HepG2 (cell line): ENCODE measurements around the gene EEFSEC. TPM values are rescaled to one million over a fixed set of nuclear protein-coding genes. Genes with fewer than 3 reads are reported as not detected.

ENCODE experiments used
- ATAC-seq: fragments of 200-7000 bp; cut with Tn5 transposase; 3 replicates; pipeline ENCODE4 v1.9.1; 2020; ENCODE audit warnings: mild to moderate bottlenecking, moderate library complexity
- BruUV-seq: library from RNA; stranded (reverse); fragments of 400-500 nt; replicated peaks from 2 replicates; lab custom pipeline; 2021; lab: Mats Ljungman, UMichigan
- CTCF ChIA-PET: fragments of 300-600 bp; formaldehyde crosslinking; extraction: SDS; loops from one replicate; lab custom pipeline; 2021; ENCODE audit warnings: low total read pairs, inconsistent platforms, low intra/inter-chr PET ratio; lab: Yijun Ruan, JAX
- POLR2A ChIA-PET: fragments of 350-600 bp; sonication (Branson Sonifier 250); formaldehyde crosslinking; loops from one replicate; lab custom pipeline; 2020; ENCODE audit warnings: antibody characterized with exemption, inconsistent platforms; lab: Yijun Ruan, JAX
- DNase-seq: peaks from one replicate; pipeline ENCODE4 v3.0.0-alpha.2; 2015; ENCODE audit warnings: low spot score
- FAIRE-seq: peaks from 3 replicates; lab custom pipeline; 2011; peaks lifted over from hg19 to GRCh38; lab: Jason Lieb, UNC
- H2AFZ ChIP-seq: one replicate; pipeline ENCODE4 v1.6.1; 2011; ENCODE audit warnings: low read length, inconsistent platforms
- H3K27ac ChIP-seq: fragments of 300-600 bp; 3 replicates; pipeline ENCODE4 v1.8.0; 2011; ENCODE audit warnings: mixed run types, mild to moderate bottlenecking, mixed read lengths, low read length, inconsistent platforms; ENCODE audit not compliant: insufficient read depth; ENCODE audit errors: extremely low read length
- H3K27me3 ChIP-seq, 2 experiments: fragments of 200-600 bp in 1 of 2; 2 replicates in 1 of 2; 3 replicates in 1 of 2; pipeline versions ENCODE4 v1.6.0 to v1.8.0; 2011; ENCODE audit warnings: low read length in 2 of 2, mild to moderate bottlenecking in 2 of 2, moderate library complexity in 2 of 2, inconsistent platforms in 1 of 2; ENCODE audit not compliant: insufficient read depth in 2 of 2, control insufficient read depth in 1 of 2
- H3K36me3 ChIP-seq, 2 experiments: fragments of 200-600 bp in 1 of 2; replicated peaks in 1 of 2; 2 replicates in 1 of 2; 3 replicates in 1 of 2; pipeline versions ENCODE4 v1.5.1 to v1.8.0; 2011; ENCODE audit warnings: low read length in 2 of 2, inconsistent platforms in 1 of 2; ENCODE audit not compliant: insufficient read depth in 2 of 2, control insufficient read depth in 1 of 2
- H3K4me1 ChIP-seq: 2 replicates; pipeline ENCODE4 v1.5.1; 2012; ENCODE audit warnings: low read length, inconsistent platforms; ENCODE audit not compliant: insufficient read depth
- H3K4me2 ChIP-seq: 2 replicates; pipeline ENCODE4 v1.6.0; 2011; ENCODE audit warnings: low read depth, low read length, inconsistent platforms
- H3K4me3 ChIP-seq, 3 experiments: fragments of 200-600 bp in 1 of 3; sonication (generic), shearing (Covaris generic) in 1 of 3; replicated peaks in 1 of 3; 2 replicates each; pipeline ENCODE4 v1.5.1; 2011 to 2016; ENCODE audit warnings: low read length in 3 of 3, inconsistent platforms in 2 of 3, low read depth in 2 of 3, mild to moderate bottlenecking in 2 of 3, control low read depth in 1 of 3, mixed read lengths in 1 of 3; ENCODE audit not compliant: insufficient read depth in 1 of 3
- H3K79me2 ChIP-seq: one replicate; pipeline ENCODE4 v1.6.1; 2011; ENCODE audit warnings: low read length, inconsistent platforms; ENCODE audit not compliant: insufficient read depth
- H3K9ac ChIP-seq: 2 replicates; pipeline ENCODE4 v1.6.0; 2011; ENCODE audit warnings: mild to moderate bottlenecking, low read depth, low read length, inconsistent platforms; ENCODE audit not compliant: insufficient read depth
- H3K9me3 ChIP-seq: 2 replicates; pipeline ENCODE4 v1.5.1; 2012; ENCODE audit warnings: mild to moderate bottlenecking, low read length
- H4K20me1 ChIP-seq: 2 replicates; pipeline ENCODE4 v1.6.0; 2011; ENCODE audit warnings: inconsistent platforms, mild to moderate bottlenecking, low read length, moderate library complexity; ENCODE audit not compliant: insufficient read depth
- BCL6 ChIP-seq: IDR thresholded peaks from 2 replicates; pipeline ENCODE4 v1.6.1; 2016; ENCODE audit warnings: missing genetic modification reagents, missing compliant biosample characterization
- GTF3A ChIP-seq: sonication (generic); formaldehyde crosslinking; conservative IDR thresholded peaks from 2 replicates; pipeline ENCODE4 v1.4.0; 2020; ENCODE audit warnings: mild to moderate bottlenecking, missing genetic modification reagents
- HHEX ChIP-seq: IDR thresholded peaks from 2 replicates; pipeline ENCODE4 v1.6.1; 2016; ENCODE audit warnings: control low read depth
- HNRNPL ChIP-seq: fragments of 200-400 bp; formaldehyde crosslinking; IDR thresholded peaks from 2 replicates; pipeline ENCODE4 v1.6.1; 2017; ENCODE audit warnings: mild to moderate bottlenecking, low read depth, low read length
- MAF1 ChIP-seq: sonication (generic); formaldehyde crosslinking; IDR thresholded peaks from 2 replicates; pipeline ENCODE4 v1.5.0; 2020; ENCODE audit warnings: missing genetic modification reagents, borderline replicate concordance
- NPAS2 ChIP-seq: sonication (generic); formaldehyde crosslinking; IDR thresholded peaks from 2 replicates; pipeline ENCODE4 v1.8.0; 2022; ENCODE audit warnings: mild to moderate bottlenecking, missing genetic modification reagents, borderline replicate concordance
- SRSF1 ChIP-seq: fragments of 200-400 bp; formaldehyde crosslinking; optimal IDR thresholded peaks from 2 replicates; pipeline ENCODE3; 2017; ENCODE audit warnings: mild to moderate bottlenecking, low read depth, low read length, moderate library complexity
- TIGD3 ChIP-seq: sonication (generic); formaldehyde crosslinking; IDR thresholded peaks from 2 replicates; pipeline ENCODE4 v1.5.1; 2020; ENCODE audit warnings: mild to moderate bottlenecking, missing genetic modification reagents, borderline replicate concordance
- ZBTB49 ChIP-seq: sonication (generic); formaldehyde crosslinking; IDR thresholded peaks from 2 replicates; pipeline ENCODE4 v1.4.0; 2020; ENCODE audit warnings: missing genetic modification reagents, borderline replicate concordance
- ZEB1 ChIP-seq: IDR thresholded peaks from 2 replicates; pipeline ENCODE4 v1.6.1; 2012; ENCODE audit warnings: mild to moderate bottlenecking, low read depth, inconsistent platforms; ENCODE audit not compliant: insufficient replicate concordance
- ZNF142 ChIP-seq: sonication (generic); formaldehyde crosslinking; IDR thresholded peaks from 2 replicates; pipeline ENCODE4 v1.4.0; 2020; ENCODE audit warnings: missing genetic modification reagents
- ZNF34 ChIP-seq: sonication (generic); formaldehyde crosslinking; IDR thresholded peaks from 2 replicates; pipeline ENCODE4 v1.4.0; 2020; ENCODE audit warnings: mild to moderate bottlenecking, missing genetic modification reagents, borderline replicate concordance
- ZNF382 ChIP-seq: sonication (generic); formaldehyde crosslinking; IDR thresholded peaks from 2 replicates; pipeline ENCODE4 v1.5.0; 2020; ENCODE audit warnings: missing genetic modification reagents, mild to moderate bottlenecking, borderline replicate concordance
- ZNF460 ChIP-seq: sonication (generic); formaldehyde crosslinking; IDR thresholded peaks from 2 replicates; pipeline ENCODE4 v1.5.1; 2020; ENCODE audit warnings: missing genetic modification reagents, mild to moderate bottlenecking, borderline replicate concordance
- ZNF746 ChIP-seq: sonication (generic); formaldehyde crosslinking; IDR thresholded peaks from 2 replicates; pipeline ENCODE4 v1.8.0; 2022; ENCODE audit warnings: mild to moderate bottlenecking, missing genetic modification reagents
- ZSCAN31 ChIP-seq: sonication (generic); formaldehyde crosslinking; IDR thresholded peaks from 2 replicates; pipeline ENCODE4 v1.5.0; 2020; ENCODE audit warnings: low read depth, mild to moderate bottlenecking, missing genetic modification reagents
- ZSCAN9 ChIP-seq: IDR thresholded peaks from 2 replicates; pipeline ENCODE4 v1.6.1; 2016; ENCODE audit warnings: borderline replicate concordance
- WGBS: methylation state at CpG from one replicate; pipeline ENCODE4 v1.1.6; 2017; ENCODE audit warnings: low lambda C conversion rate; 5-methylcytosine and 5-hydroxymethylcytosine counted together
- in situ Hi-C: cut with HindIII; loops from 2 replicates; pipeline ENCODE4 v1.10.0; 2017; ENCODE audit warnings: low pct_unique_long_range_greater_than_20kb; ENCODE audit not compliant: extremely low pct_ligation_motif_present
- intact Hi-C: fragments of 100-400 bp; cut with micrococcal nuclease; formaldehyde crosslinking; loops from one replicate; pipeline ENCODE4 v1.10.0; 2022; ENCODE audit not compliant: unreplicated experiment
- polyA plus RNA-seq, 8 experiments: library from polyadenylated mRNA; depleted of rRNA in 3 of 8; stranded (reverse) in 7 of 8; unstranded in 1 of 8; fragments of >200 nt; fragmentation: Illumina TruSeq in 4 of 8; extraction: Trizol in 4 of 8; gene quantifications; 2 replicates each; pipeline versions ENCODE4 v1.2.1 to v1.2.3, GENCODE V29; 2011 to 2016; ENCODE audit warnings: low read depth in 4 of 8, missing spikeins in 1 of 8, mixed read lengths in 1 of 8; ENCODE audit not compliant: insufficient read depth in 1 of 8
- total RNA-seq, 5 experiments: library from RNA; depleted of rRNA; stranded (reverse); fragments of >200 nt; fragmentation: Illumina TruSeq; extraction: Trizol; gene quantifications; 2 replicates each; pipeline ENCODE4 v1.2.3, GENCODE V29; 2016; ENCODE audit warnings: low read depth in 1 of 5

Gene EEFSEC
- total and polyA plus RNA-seq, 2 of the 13 experiments (the other 11 are each of a cell fraction or from before 2014, with no cell fraction given): 6.4 to 24.2 TPM

GRCh38 chr3:128364291-128364690, 211.0 kb downstream of the EEFSEC start:
- no peak for FAIRE-seq
- 96% methylated on average over 5 of the region's 6 CpGs for WGBS

More at GRCh38 chr3:128364291-128364690, 211.0 kb downstream of the EEFSEC start:
- Histone ChIP-seq H3K9me3 (no peaks in the 10 kb centered on the region), H3K27ac (no peak overlapping the region), H2AFZ (no peak overlapping the region), H4K20me1 (no peaks in the 10 kb centered on the region), H3K9ac (no peak overlapping the region), H3K79me2 (no peaks in the 10 kb centered on the region), H3K4me1 (peaks cover 50% of the 10 kb centered on the region), H3K27me3 (no peaks in the 10 kb centered on the region), H3K36me3 (peaks cover 11 to 14% of the 10 kb centered on the region in 2 experiments), H3K4me2 (no peak overlapping the region), H3K4me3 (no peak overlapping the region)
- intact Hi-C loops (no loop called here), in situ Hi-C loops (no loop called here)
- ChIA-PET CTCF (no interaction called here), POLR2A (no interaction called here)
- DNase-seq (no peak), ATAC-seq (no peak)
- TF ChIP-seq ZNF142 (no peak), SRSF1 (no peak), ZNF34 (no peak), ZSCAN31 (no peak), ZBTB49 (CRISPR knock-in tag) (no peak), MAF1 (CRISPR knock-in tag) (no peak), ZEB1 (no peak), HNRNPL (no peak), ZNF382 (CRISPR knock-in tag) (no peak), GTF3A (no peak), NPAS2 (CRISPR knock-in tag) (no peak), ZNF460 (CRISPR knock-in tag) (no peak), HHEX (CRISPR knock-in tag) (no peak), ZNF746 (CRISPR knock-in tag) (no peak), ZSCAN9 (no peak), BCL6 (CRISPR knock-in tag) (no peak), TIGD3 (no peak)
- no TSS peak for BruUV-seq
